PC-3 (cell line): ENCODE measurements around the gene EIF3A. TPM values are rescaled to one million over a fixed set of nuclear protein-coding genes. Genes with fewer than 3 reads are reported as not detected.

Experiments used
- ATAC-seq: fragments of 200-7000 bp; cut with Tn5 transposase; 2 replicates; pipeline ENCODE4 v1.9.1; 2020; ENCODE audit warnings: mild to moderate bottlenecking, moderate library complexity
- BruUV-seq: library from RNA; stranded (reverse); fragments of 400-500 nt; replicated peaks from 2 replicates; lab custom pipeline; 2021; lab: Mats Ljungman, UMichigan
- CTCF ChIA-PET: fragments of 300-600 bp; sonication (Branson Sonifier 250); formaldehyde crosslinking; loops from one replicate; lab custom pipeline; 2022; ENCODE audit warnings: antibody characterized with exemption; lab: Charles Lee
- POLR2A ChIA-PET: fragments of 300-600 bp; sonication (Branson Sonifier 250); formaldehyde crosslinking; loops from one replicate; lab custom pipeline; 2022; ENCODE audit warnings: antibody characterized with exemption; ENCODE audit not compliant: unreplicated experiment; lab: Charles Lee
- DNase-seq: peaks from one replicate; pipeline ENCODE4 v3.0.0-alpha.2; 2015
- H2AFZ ChIP-seq: fragments of 300-600 bp; sonication (generic); 2 replicates; pipeline ENCODE4 v1.6.0; 2016; ENCODE audit warnings: antibody characterized with exemption, low read length
- H3F3A ChIP-seq: fragments of 300-600 bp; sonication (generic); one replicate; pipeline ENCODE4 v1.6.0; 2017; ENCODE audit warnings: antibody characterized with exemption, low read length, control low read depth, mild to moderate bottlenecking; ENCODE audit not compliant: unreplicated experiment
- H3K27ac ChIP-seq: fragments of 300-600 bp; sonication (generic); 2 replicates; pipeline ENCODE4 v1.5.1; 2016; ENCODE audit warnings: mild to moderate bottlenecking, low read length
- H3K27me3 ChIP-seq: fragments of 300-600 bp; sonication (generic); 2 replicates; pipeline ENCODE4 v1.6.1; 2016; ENCODE audit warnings: low read length, mixed read lengths
- H3K36me3 ChIP-seq: fragments of 300-600 bp; sonication (generic); 2 replicates; pipeline ENCODE4 v1.6.1; 2016; ENCODE audit warnings: low read depth, mixed run types, low read length, mixed read lengths
- H3K4me1 ChIP-seq: fragments of 300-600 bp; sonication (generic); 2 replicates; pipeline ENCODE4 v1.5.1; 2016; ENCODE audit warnings: low read length; ENCODE audit not compliant: insufficient read depth
- H3K4me2 ChIP-seq: fragments of 300-600 bp; sonication (generic); 2 replicates; pipeline ENCODE4 v1.6.0; 2016; ENCODE audit warnings: low read length
- H3K4me3 ChIP-seq: fragments of 300-600 bp; sonication (generic); 2 replicates; pipeline ENCODE4 v1.5.1; 2016; ENCODE audit warnings: mild to moderate bottlenecking, low read length, mixed read lengths
- H3K79me2 ChIP-seq: fragments of 300-600 bp; sonication (generic); 2 replicates; pipeline ENCODE4 v1.6.1; 2017; ENCODE audit warnings: low read length, mixed read lengths
- H3K9ac ChIP-seq: fragments of 300-600 bp; sonication (generic); 2 replicates; pipeline ENCODE4 v1.6.0; 2016; ENCODE audit warnings: mild to moderate bottlenecking, low read length
- H3K9me2 ChIP-seq: fragments of 300-600 bp; sonication (generic); replicated peaks from 2 replicates; pipeline ENCODE4 v1.6.1; 2016; ENCODE audit warnings: mixed run types, low read length, mixed read lengths
- H3K9me3 ChIP-seq: fragments of 300-600 bp; sonication (generic); 2 replicates; pipeline ENCODE4 v1.6.1; 2016; ENCODE audit warnings: low read length, mixed read lengths
- H4K20me1 ChIP-seq: fragments of 300-600 bp; sonication (generic); 2 replicates; pipeline ENCODE4 v1.6.1; 2016; ENCODE audit warnings: low read length, mixed read lengths
- CTCF ChIP-seq: fragments of 300-600 bp; sonication (generic); conservative IDR thresholded peaks from 2 replicates; pipeline ENCODE4 v1.5.1; 2017; ENCODE audit warnings: antibody characterized with exemption, low read depth, mild to moderate bottlenecking, low read length
- EZH2 ChIP-seq: fragments of 300-600 bp; sonication (generic); IDR thresholded peaks from one replicate; pipeline ENCODE4 v1.6.1; 2017; ENCODE audit warnings: antibody characterized with exemption, mild to moderate bottlenecking, low read length; ENCODE audit not compliant: unreplicated experiment
- EZH2phosphoT487 ChIP-seq: fragments of 300-600 bp; sonication (generic); IDR thresholded peaks from 2 replicates; pipeline ENCODE4 v1.6.1; 2018; ENCODE audit warnings: mild to moderate bottlenecking, antibody characterized with exemption, low read length, borderline replicate concordance
- intact Hi-C: fragments of 100-400 bp; cut with micrococcal nuclease; formaldehyde crosslinking; loops from 2 replicates; pipeline ENCODE4 v1.9.0; 2023
- total RNA-seq: library from RNA; depleted of rRNA; stranded (reverse); fragments of >200 nt; gene quantifications from 2 replicates; pipeline ENCODE4 v1.2.3, GENCODE V29; 2014

EIF3A gene
- total RNA-seq, 1 experiment from 2014 or later: 46.0 TPM

DNA sequence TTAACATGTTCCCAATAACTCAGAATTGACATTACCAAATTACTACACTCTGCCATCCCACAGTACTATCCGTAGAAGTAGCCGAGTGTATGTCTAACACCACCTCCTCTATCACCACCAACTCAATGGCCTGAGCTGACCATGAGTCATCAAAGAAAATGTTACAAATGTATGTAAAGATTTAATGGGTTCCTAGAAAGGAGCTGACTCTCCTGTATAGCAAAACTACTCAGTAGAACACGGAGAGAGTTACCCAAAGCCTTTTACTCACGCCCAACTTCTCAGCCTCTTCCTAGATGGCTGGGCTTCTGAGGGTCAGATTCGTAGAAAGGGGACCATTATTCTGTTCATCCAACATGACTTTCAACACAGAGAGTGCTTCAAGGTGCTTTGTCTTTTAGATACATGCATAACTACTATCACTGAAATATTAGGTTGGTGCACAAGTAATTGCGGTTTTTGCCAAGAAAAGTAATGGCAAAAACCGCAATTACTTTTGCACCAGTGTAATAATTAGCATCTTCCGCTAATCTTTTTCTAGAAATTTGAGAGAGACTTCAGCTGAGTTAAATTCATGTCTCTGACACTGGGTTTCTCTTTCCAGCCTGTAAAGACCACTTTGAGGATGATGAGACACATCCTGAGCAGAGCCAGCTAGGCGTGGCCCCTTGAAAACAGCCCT, 75.1 kb downstream of the EIF3A start:
- Histone ChIP-seq H3K27ac (peak overlapping the region; percentile 39), H2AFZ (no peak overlapping the region), H3K9me2 (no peaks in the 10 kb centered on the region), H3K4me2 (peak overlapping the region; percentile 70), H3K27me3 (no peaks in the 10 kb centered on the region), H3K4me3 (no peak overlapping the region), H4K20me1 (no peaks in the 10 kb centered on the region), H3K4me1 (peaks cover 27% of the 10 kb centered on the region), H3K79me2 (no peaks in the 10 kb centered on the region), H3K9me3 (no peaks in the 10 kb centered on the region), H3K36me3 (no peaks in the 10 kb centered on the region), H3K9ac (no peak overlapping the region), H3F3A (peaks cover 12% of the 10 kb centered on the region)
- CTCF ChIA-PET: interaction anchor here (0.6 kb wide), 1 partner anchor 250 kb away, joined by 3 read pairs; no protein-coding TSS in a partner anchor
- intact Hi-C loops: loop anchor here (2.0 to 5.0 kb wide), 2 partner anchors 19 to 53 kb away; no protein-coding TSS in a partner anchor
- TF ChIP-seq CTCF: no peak
- POLR2A ChIA-PET: interaction anchor here (0.7 kb wide), 1 partner anchor 133 kb away, joined by 6 read pairs; no protein-coding TSS in a partner anchor
- no TSS peak for BruUV-seq
- peak; percentile 78 for DNase-seq
- peak; percentile 72 for ATAC-seq

DNA sequence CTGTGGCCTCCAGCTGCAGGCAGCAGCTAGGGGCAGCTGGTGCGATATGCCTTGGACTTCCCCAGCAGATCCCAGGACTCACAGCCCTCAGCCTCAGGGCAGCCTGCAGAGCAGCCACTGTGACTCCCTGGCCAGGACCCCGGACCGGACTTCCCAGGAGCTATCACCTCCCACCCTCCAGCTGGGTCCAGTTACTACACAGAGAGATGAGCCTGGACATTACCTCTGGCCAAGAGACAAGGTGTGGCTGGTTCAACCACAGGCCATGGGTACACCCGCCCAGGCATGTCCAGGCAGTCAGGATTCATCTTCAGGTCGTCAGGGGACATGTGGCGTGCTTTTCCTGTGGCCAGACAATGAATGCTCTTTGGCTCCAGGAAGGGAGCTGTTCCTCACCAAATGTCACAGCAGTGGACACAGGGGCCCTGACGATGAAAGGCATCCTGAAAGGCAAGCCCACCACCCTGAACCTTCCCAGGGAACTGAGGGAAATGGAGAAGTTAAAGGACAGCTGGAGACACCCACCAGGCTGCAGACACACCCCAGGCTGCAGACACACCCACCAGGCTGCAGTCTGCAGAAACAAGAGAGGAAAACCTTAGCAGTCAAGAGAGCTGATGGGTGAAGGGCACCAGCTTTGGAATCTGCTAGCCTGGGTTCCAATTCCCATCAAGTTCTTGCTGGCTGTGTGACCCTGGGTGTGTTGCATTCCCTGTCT, 76.9 kb downstream of the EIF3A start:
- Histone ChIP-seq H2AFZ (no peak overlapping the region), H3K9me3 (no peaks in the 10 kb centered on the region), H3K36me3 (no peaks in the 10 kb centered on the region), H3K4me1 (peaks cover 27% of the 10 kb centered on the region), H3K4me3 (no peak overlapping the region), H3F3A (peaks cover 12% of the 10 kb centered on the region), H3K79me2 (no peaks in the 10 kb centered on the region), H3K9me2 (no peaks in the 10 kb centered on the region), H3K4me2 (no peak overlapping the region), H3K9ac (no peak overlapping the region), H4K20me1 (no peaks in the 10 kb centered on the region), H3K27ac (no peak overlapping the region), H3K27me3 (no peaks in the 10 kb centered on the region)
- no peak for TF ChIP-seq CTCF
- ChIA-PET CTCF (no interaction called here), POLR2A (no interaction called here)
- intact Hi-C loops: no loop called here
- BruUV-seq: no TSS peak
- DNase-seq (no peak), ATAC-seq (no peak)

- DNase-seq: no peak
- intact Hi-C loops: no loop called here
- H3K9me2 ChIP-seq: no peaks in the 10 kb centered on the region
- H3K4me1 ChIP-seq: peaks cover 21% of the 10 kb centered on the region
- CTCF ChIA-PET: no interaction called here
- H4K20me1 ChIP-seq: no peaks in the 10 kb centered on the region
- no peak overlapping the region for H2AFZ ChIP-seq
- POLR2A ChIA-PET: interaction anchor here (0.6 kb wide), 1 partner anchor 15 kb away, joined by 3 read pairs; no protein-coding TSS in a partner anchor
- TF ChIP-seq EZH2 (no peak), EZH2phosphoT487 (no peak), CTCF (no peak)
- H3F3A ChIP-seq: peaks cover 7% of the 10 kb centered on the region
- no peak overlapping the region for H3K9ac ChIP-seq
- BruUV-seq: no TSS peak
- H3K4me2 ChIP-seq: no peak overlapping the region
- H3K79me2 ChIP-seq: no peaks in the 10 kb centered on the region
- ATAC-seq: no peak
- no peaks in the 10 kb centered on the region for H3K36me3 ChIP-seq
- no peak overlapping the region for H3K4me3 ChIP-seq
- no peaks in the 10 kb centered on the region for H3K27me3 ChIP-seq
- no peak overlapping the region for H3K27ac ChIP-seq
- H3K9me3 ChIP-seq: no peaks in the 10 kb centered on the region
Measured at GRCh38 chr10:119001717-119002500, 78.7 kb downstream of the EIF3A start.
